HepG2 (cell line): Measurements from ENCODE around the gene ABCG1.

Experiments used
- EZH2 ChIP-seq: conservative IDR thresholded peaks from 2 replicates; pipeline ENCODE4 v1.6.1; 2012; ENCODE audit warnings: mild to moderate bottlenecking, low read depth, low read length, moderate library complexity
- ZNF207 ChIP-seq: fragments of 450-650 bp; IDR thresholded peaks from 2 replicates; pipeline ENCODE4 v1.6.1; 2016; ENCODE audit warnings: antibody characterized with exemption, borderline replicate concordance
- ZNF260 ChIP-seq: sonication (generic); formaldehyde crosslinking; IDR thresholded peaks from 2 replicates; pipeline ENCODE4 v1.4.0; 2020; ENCODE audit warnings: missing genetic modification reagents, low read depth, mild to moderate bottlenecking, borderline replicate concordance
- TF ChIP-seq, protein P1 (sequence below): sonication (generic); formaldehyde crosslinking; IDR thresholded peaks from 2 replicates; pipeline ENCODE4 v1.5.0; 2020; ENCODE audit warnings: mild to moderate bottlenecking, missing genetic modification reagents, moderate library complexity
- TF ChIP-seq, protein P2 (sequence below): sonication (generic); formaldehyde crosslinking; IDR thresholded peaks from 2 replicates; pipeline ENCODE4 v1.5.0; 2020; ENCODE audit warnings: missing genetic modification reagents

DNA sequence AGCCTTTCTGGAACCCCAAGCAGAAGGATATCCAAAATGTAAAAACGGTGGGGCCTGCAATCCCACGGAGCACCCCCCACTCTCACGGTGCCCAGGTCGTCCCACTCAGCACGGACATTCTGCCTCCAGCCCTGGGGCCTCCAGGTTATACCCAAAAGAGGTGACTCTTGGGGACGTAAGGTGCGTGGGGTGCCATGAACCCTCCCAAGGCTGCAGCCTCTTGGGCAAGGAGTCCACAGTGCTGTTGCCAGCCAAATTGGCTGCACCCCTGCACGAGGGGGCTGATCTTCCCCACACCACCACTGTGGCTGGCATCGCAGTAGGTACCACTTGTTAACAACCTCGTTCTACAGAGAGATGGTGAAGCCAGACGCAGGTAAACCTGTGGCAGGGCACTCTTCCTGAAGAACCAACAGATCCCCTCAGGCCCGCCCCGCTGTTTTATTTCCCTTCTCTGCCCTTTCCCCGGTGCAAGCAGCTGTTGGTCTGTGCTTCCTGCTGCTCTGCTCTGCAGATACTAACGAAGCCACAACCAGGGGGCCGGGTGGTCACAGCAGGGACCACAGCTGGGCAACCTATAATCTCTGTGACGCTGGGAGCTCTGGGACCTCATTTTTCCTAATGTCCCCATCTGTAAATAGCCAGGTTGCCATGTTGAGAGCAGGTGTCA, 87.6 kb downstream of the ABCG1 start:
- no peak for TF ChIP-seq EZH2
- TF ChIP-seq, protein P1, sequence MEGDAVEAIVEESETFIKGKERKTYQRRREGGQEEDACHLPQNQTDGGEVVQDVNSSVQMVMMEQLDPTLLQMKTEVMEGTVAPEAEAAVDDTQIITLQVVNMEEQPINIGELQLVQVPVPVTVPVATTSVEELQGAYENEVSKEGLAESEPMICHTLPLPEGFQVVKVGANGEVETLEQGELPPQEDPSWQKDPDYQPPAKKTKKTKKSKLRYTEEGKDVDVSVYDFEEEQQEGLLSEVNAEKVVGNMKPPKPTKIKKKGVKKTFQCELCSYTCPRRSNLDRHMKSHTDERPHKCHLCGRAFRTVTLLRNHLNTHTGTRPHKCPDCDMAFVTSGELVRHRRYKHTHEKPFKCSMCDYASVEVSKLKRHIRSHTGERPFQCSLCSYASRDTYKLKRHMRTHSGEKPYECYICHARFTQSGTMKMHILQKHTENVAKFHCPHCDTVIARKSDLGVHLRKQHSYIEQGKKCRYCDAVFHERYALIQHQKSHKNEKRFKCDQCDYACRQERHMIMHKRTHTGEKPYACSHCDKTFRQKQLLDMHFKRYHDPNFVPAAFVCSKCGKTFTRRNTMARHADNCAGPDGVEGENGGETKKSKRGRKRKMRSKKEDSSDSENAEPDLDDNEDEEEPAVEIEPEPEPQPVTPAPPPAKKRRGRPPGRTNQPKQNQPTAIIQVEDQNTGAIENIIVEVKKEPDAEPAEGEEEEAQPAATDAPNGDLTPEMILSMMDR (CRISPR knock-in tag) = no peak
- TF ChIP-seq ZNF207 = no peak
- TF ChIP-seq, protein P2, sequence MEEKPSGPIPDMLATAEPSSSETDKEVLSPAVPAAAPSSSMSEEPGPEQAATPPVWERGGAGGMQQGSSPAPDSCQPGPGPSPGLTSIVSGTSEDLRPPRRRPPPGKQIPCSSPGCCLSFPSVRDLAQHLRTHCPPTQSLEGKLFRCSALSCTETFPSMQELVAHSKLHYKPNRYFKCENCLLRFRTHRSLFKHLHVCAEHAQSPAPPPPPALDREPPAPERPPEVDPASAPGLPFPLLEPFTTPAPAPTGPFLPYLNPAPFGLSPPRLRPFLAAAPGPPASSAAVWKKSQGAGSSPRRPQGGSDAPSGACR (CRISPR knock-in tag) = no peak
- TF ChIP-seq ZNF260 = no peak
